Hematopoietic multipotent progenitor cell treated with erythropoietin and hydrocortisone succinate and interleukin-3 and kit ligand, for 4 days (in vitro differentiated cells): ENCODE data around the gene TANK.
A peak's percentile ranks its signal among the peaks of the same experiment; 100 is the strongest.
"Not testable (repeated sequence)": the region's sequence is repeated elsewhere in the genome, so short reads cannot be mapped to it uniquely, and the experiment has no call there.

Experiments
- DNase-seq: peaks from one replicate; pipeline ENCODE4 v3.0.0-alpha.2; 2015

TANK gene

DNA sequence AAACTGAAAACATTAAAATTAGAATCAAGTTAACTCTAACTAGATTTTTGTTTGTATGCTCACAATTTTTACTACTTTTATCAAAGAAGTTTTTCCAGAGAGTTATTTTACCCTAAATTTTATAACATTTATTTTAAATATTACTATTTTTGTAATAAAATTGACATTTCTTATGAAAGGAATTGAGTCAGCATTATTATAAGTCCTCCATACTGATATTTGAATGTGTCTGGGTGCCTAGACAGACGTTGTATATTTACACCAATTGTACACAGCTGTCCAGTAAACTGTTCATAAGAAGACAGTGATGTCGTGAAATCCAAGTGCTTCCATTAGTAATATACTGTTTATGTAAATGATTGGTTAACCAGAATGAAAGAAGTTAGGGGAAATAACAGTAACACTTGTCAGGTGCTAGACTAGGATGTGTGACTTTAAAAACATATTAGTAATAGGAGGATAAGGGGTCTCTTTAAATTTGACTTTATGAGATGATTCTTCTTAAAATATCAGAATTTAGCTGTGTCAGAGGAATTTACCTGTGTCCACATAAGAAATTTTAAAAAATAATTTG is 73.7 kb downstream of the TANK start:
- DNase-seq, result no peak

DNA sequence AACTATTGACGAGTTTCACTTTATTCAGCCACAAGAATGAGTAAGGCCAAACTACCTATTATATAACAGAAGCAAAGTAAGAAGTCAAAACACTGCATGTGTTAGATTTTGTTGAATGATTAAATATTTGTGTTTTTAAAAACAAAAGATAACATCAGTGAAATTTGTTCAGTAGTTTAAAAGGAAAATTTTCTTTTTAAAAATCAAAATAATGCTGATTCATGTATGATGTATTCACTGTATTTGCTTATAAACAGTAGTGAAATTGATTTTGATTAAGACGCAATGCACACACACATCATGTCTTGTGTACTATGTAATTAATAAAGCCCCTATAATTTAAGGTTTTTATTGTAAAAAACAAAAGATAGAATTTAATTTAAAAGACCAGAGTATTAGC is 74.4 kb downstream of the TANK start:
- no peak for DNase-seq

DNA sequence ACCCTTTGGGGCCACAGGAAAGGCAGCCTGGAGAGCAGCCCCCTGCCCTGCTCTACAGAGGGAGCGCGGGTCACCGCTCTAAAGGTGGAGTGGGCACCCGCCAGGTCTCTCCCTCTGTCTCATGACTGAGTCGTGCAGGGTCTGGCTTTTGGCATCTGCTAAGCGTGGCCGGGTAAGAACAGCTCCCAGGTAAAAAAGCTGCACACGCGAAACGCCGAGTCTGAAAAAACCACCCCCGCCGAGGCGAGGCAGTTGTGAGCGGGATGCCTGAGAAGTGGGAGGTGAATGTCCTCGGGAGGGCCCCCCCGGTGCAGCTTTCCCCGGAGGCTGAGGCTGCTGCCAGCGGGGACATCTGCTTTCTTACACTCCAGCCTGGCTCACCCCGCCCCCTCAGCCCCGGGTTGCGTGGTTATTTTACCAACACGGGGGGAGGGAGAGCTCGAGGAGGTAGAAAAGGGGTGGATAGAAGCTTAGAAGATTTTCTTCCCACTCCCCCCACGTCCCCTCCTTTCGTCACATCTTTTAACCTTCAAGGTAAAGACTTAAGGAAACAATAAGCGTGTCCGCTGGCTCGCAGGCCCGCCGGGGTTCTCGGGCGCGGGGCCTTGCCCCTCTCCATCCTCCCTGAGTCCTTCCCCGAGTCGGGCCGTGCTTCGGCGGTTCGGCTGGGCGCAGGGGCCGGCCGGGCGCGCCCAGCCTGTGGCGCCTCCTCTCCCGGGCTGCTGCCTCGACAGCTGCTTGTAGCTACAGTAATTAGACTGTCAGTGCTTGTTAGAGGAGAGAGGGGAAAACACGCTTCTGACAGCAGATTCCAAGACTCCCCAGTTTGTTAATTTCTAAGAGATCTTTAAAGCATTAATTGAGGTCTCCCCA is 77.4 kb downstream of the TANK start:
- peak; percentile 65 for DNase-seq

DNA sequence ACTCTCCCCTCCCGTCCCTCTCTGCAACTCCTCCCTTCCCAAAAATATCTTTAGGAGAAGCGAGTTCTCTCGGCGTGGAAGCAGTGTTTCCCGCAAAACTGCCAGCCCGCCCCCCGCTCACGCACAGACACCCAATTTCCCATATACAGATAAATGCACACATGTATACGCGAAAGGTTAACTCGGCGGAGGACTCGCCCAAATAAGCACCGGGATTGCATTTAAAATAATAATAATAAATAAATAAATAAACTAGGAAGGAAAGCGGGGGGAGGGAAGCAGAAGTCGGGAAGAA is 78.0 kb downstream of the TANK start:
- no peak for DNase-seq

DNA sequence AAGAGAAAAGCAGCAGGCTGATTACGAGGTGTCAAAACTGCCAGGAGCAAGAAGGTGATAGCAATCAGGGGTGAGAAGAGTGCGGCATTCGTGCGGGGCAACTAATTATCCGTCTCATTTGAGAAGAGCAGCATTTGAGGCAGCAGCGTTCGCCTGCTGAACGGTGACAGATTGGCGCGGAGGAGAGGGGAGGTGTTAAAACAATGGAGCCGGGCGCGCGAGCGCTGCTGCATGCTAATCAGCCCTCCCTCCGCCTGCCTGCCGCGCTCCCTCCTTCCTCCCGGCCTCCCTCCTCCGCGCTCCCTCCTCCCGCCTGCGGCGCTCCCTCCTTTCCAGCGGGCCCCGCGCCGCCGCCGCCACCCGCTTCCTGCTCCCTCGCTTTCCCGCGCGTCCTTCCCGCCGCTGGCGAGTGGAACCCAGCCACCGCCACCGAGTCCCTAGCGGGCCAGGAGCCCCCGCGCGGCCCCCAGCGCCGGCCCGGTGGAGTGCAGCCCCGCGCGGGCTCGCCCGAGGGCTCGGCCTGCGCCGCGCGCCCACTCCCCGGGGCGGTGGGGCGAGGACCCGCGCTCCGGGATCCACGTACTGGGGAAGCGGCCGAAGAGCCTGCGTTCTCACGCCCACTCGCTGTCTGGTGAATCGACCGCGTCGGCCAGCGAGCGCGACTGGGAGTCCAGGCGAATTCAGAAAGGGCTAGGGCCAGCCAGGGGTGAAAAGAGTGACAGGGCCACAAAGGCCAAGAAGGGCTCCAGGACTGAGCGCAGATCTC is 78.5 kb downstream of the TANK start:
- DNase-seq, result peak; percentile 83

DNA sequence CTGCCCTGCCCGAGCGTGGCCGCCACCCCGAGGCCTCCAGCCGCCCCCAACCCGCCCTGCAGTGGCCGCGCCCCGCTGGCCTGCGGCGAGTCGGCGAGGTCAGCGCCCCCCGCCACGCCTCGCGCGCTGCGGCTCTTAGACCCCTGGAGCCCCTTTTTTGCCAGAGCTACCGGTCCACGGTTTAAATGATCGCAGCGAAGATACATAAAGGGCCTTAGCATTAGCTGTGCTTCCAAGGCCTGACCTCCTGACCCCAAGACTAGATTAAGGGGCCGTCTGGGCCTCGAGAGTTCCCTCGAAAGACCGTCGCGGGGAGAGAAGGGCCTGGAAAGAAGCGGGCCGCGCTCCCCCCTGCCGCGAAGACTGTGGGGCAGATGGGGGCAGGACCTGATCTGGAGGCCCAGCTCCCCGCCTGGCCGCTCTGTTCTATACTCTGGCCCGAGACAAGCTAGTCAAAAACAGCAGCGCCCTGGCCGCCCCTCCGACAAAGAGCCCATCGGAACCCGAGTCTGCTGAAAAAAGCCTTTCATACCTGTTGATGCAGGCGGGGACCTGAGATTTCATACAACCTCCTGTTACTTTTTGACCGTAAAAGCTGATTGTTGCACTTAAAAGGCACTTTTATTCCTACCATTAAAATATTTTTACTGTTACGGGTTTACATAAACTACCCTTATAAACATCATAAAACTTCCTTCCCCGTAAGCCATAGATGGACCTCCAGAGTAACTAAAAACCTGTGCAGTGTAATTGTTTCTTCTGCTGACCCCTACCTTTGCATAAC is 79.3 kb downstream of the TANK start:
- DNase-seq, result no peak

DNA sequence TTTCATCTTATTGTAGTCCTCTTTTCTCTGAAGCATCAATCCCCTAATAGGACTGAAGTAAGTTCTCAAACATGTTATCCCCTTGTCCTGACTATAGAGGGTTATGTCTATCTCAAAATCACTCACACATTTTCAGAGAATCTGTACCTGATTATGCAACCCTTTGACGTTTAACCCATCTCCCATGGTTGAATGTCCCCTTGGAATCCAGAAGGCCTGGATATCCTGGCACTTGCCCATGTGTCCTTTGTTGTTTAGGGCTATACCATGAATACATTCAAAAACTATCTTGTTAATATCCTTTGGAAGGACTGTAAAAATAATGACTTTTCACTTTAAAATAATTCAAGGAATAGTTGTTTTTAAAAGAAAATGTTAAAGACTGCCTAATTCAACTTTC is 81.7 kb downstream of the TANK start:
- no peak for DNase-seq

DNA sequence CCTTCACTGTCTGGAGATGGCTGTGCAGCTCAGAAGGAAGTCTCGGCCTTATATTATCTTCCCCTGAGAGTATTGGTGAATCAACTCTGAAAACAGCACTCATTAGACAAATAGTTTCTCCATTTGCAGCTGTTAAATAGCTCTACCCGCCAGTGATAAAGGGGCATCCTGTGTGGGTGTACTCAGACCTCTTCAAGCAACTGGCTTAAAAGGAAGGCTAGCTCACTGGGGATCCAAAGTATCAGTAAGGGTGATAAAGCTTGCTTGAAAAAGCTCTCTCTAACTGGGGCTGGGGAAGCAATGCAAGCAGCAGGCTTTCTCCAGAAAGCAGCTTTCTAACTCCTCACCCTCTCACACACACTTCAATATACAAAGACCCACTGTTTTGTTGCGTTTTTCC is 83.1 kb downstream of the TANK start:
- DNase-seq, result peak; percentile 44

DNA sequence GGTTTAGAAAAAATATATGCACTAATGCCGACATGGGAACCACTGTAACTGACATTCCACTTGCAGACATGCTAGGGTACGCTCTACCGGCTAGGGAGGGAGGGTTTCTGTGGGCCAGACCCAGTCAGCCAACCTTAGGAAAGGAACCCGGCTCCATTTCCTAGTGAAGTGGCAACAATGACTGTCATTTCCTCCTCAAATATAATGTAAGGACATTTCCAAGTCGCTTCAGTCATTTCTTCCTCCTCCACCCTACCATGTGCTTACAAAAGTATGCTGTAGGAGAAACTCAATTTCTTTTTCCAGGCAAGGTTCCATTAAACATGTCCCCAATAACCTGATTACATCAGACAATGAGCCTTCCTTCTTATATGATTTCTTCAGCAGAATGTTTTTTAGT is 83.7 kb downstream of the TANK start:
- peak; percentile 37 for DNase-seq

DNA sequence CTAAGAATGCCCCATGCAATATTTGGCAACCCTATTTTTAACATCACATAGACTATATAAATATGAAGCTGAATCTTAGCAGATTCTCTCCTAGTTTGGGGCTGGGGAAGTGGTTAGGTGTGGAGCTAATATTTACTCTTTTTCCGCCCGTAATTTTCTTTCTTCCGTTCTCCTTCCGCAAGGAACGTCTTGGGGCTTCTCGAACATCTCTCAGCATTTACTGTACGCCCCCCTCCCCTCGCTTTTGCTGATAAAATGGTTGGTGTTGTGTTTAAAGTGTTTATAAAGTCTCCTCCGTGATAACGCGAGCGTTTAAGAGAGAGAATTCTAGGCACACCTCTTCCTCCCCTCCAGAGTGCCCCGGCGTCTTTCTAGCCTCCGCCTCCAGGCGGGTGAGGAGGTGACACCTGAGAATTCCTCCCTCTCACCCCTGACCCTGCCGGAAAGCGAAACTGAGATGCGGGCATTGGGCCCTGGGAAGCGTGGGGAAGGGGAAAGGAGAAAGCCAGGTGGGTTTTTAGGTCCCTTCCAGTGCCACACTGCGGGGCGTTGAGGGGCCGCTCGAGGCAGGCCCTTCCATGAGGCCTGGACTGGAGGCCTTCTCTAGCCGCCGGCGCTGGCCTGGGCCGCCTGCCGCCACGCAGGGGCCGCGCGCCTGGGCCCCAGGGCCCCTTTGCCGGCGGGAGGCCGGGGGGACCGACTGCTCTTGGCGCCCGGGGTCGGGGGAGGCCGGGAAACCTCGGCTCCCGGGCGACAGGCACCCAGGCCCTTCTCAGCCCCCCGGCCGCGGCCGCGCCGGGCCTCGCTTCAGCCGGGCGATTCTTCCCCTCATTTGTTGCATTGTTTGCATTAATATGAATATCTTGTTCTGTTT is 84.4 kb downstream of the TANK start:
- peak; percentile 90 for DNase-seq

DNA sequence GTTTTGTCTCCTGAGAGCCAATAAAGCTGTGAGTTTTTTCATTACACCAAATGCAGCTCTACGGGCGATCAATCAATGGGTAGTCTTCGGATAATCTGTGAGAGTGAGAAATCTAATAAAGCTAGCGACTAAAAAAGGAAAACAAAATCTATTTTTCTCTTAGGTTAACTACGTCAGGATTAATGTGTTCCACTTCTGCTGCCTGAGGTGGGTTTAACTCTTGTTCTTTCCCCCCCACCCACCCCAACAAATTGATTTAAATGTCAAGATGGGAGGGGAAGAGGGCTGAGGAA is 85.0 kb downstream of the TANK start:
- no peak for DNase-seq

DNA sequence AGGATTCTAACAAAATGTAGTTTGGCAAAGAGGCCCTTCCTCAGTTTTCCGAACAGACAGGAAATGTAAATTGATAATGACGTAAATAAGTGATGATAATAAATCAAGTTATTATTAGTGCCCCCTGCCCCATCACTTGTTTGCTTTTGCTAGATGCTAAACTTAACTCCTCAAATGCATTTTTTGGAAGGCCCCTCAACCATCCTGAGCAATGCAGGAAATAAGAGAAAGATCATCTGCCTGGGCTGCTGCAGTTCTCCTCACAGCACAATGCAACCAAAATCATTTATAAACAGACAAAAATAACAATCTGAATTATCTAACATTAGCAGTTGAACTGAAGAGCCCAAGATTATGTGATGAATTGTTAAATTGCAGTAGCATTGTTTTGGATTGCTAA is 85.4 kb downstream of the TANK start:
- no peak for DNase-seq

DNA sequence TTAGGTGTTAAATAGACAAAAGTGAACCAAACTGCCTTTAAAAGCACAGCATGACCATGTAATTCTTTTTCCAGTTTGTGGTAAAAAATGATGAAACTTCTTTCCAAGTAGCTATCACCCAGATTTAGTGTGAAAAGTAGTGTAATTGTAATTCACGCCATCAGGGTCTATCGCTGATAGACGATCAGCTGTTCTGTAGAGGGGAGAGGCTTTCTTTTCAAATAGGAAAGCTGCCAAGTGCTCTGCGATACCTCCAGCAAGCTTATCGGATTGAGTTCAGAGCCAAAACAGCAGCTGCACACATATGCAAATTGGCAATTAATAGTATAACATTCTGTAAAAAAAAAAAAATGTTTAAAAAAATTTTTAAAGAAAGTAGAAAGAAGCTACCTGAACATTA is 86.1 kb downstream of the TANK start:
- peak; percentile 60 for DNase-seq

DNA sequence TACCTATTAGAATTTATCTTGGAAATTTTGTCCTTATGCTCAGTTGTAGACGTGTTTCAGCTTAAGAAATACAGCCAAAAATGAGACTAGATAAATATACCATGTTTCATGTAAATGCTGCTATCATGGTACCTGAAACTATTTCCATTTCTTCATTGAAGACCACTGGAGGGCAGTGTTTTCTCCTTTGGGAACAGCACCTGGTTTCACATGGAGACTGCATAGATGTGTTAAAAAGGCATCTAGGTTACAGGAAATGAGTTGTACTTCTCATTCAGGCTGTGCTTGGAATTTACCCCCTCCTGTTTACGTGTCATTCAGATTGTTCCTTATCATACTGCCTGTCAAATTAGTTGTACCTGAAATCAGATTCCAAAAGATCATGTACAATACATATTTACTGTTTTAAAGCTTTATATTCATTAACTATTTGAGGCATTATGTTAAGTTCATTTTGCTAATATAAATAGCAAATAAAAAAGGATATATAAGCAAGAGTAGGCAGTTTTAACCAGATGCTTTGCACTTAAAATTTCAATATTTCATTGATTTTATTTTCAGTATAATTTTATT is 90.7 kb downstream of the TANK start:
- DNase-seq, result peak; percentile 73

DNA sequence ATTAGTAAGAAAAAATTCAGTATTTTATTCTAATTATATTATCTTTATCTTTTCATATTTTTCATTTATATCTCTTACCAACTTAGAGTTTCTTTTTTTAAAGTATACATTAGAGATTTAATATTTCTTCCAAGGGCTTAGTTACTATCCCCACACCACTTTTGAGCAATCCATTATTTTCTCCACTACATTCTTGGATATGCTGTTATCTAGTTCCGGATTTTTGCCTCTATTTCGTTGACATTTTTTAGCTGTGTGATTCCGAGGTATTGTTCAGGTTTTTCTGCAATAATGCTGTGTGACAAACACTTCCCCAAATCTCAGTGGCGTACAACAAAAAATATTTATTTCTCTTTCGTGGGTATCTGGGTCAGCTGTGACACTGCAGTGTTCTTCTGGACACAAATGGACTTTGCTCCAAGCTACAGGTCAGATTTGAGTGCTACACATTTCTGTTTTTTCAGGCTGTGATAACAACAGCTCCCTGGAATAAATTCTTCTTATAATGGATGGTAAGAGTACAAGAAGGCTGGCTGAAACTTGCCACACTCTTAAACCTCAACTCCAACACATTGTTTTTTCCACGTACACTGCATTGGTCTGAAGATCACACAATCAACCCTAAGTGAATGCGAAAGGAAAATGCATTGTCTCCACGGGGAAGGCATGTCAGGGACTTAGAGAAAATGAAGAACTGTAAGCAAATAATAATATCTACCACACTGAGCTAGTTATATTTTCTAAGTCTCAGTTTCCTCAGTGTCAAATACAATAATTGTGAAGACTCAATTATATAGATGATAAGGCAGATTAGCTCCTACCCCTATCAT is 97.1 kb downstream of the TANK start:
- no peak for DNase-seq

DNA sequence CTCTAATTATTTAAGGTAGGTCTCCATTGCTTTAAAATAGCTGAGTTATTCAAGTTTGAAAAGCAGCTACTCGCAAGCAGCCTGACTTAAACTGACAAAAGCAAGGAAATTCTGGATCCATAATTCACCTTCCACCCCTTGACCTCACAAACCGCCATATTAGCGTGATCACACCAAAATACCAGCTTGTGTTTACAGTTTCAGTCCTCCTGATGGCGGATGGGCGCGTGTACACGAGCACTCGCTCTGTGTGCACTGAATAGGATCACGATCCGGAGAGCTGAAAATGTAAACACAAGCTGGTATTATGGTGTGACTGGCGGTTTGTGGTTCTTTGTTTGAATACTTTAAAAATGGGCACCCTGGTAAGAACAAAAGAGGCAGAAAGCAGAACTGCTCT is 105.6 kb downstream of the TANK start:
- no peak for DNase-seq

DNA sequence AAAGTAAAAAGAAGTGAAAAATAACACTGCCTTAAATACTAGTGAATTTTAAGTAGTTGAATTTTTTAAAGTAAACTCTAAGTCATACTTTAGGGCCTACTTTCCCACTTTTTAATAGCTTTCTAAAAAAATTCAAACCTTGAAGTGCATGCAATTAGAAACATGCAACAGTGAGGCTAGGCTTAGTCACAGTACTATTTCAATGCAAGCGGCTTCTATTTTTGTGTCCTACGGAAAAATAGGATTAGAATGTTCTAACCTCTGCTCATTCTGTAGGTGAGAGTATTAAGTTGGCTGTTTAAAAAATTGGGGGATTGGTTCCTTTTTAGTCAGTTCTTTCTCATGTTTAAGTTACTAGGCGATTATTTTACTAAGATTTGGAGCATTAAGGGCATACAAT is 108.9 kb downstream of the TANK start:
- DNase-seq, result no peak

DNA sequence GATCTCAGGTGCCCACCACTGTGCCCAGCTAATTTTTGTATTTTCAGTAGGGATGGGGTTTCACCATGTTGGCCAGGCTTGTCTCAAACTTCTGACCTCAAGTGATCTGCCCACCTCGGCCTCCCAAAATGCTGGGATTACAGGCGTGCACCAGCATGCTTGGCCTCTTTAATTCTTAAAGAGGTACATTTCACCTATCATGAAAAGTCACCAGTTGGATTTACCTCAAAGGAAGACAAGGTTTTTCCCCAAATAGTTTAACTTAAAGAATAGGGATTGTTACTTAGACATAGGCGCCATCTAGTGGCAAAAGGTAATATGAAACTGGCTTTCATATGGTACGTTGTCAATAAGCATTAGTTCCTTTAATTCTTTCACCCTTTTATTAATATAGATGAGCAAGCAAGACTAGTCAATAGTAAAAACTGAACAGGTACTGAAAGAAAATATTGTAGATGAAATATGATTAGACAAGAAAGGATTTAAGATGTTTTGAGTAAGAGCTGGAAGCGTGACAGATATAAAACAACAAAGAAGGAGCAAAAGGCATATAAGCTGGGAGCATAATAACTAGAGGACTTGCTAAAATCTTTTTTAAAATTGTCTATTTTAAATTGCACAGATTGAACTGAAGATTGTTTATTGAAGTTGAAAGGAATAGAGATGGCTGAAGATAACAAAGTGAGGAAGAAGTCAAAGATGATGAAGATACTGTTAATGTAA is 113.0 kb downstream of the TANK start:
- peak; percentile 85 for DNase-seq

DNA sequence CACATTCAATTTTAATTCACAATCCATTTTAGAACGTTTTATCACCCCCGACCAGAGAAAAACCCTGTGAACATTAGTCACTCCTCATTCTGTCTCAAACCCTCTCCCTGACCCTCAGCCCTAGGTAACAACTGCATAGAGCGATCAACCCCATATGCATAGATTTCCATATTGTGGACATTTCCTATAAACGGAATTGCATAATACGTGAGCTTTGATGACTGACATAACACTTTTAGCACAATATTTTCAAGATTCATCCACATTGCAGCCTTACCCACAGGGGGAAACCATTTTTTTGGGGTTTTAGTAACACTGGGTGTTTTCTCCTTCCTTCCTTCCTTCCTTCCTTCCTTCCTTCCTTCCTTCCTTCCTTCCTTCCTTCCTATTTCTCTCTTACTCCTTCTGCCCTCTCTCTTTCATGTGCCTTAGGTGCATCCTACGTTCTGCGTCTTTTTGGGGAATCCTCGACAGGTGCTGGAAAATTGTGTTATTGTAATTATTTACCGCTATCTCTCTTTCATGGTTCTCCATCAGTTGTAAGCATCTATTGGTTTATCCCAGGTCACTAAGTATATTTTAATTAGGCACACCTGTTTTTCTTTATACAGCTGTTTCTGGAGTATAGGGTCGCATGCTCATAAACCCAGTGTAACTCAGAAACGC is 118.5 kb downstream of the TANK start:
- DNase-seq, result peak; percentile 37

DNA sequence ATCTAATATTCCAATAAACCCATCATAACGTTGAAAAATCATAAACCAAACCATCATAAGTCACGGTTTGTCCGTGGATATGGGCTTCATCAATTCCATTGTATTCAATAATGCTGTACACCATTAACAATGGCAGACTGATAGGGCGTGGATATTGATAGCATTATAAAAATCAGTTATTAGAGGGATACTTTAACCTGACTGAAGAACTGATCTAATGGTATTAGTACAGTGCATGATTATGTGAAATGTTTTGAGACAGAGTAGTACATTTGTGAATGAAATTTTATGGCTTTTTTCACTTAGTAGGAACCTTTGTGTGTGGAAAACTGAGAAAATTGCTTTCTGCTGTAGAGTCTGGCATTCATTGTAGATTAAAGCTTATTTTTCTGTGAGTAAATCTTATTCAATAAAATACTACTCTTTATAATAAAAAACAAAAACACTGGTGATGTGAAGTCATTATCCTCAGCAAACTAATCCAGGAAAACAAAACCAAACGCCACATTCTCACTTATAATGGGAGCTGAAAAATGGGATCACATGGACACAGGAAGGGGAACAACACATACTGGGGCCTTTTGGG is 119.1 kb downstream of the TANK start:
- not testable (repeated sequence) for DNase-seq
